ENCODE results near the gene ORAI3. TPM values are rescaled to one million over a fixed set of nuclear protein-coding genes. Genes with fewer than 3 reads are reported as not detected.

Gene ORAI3
- total RNA-seq, 1 experiment from 2014 or later, result 7.0 TPM

GRCh38 chr16:30995927-30996323 lies 47.1 kb downstream of the ORAI3 start:
- H3K27me3 ChIP-seq, result no peaks in the 10 kb centered on the region
- H3K36me3 ChIP-seq, result no peaks in the 10 kb centered on the region
- H3K4me1 ChIP-seq, result peaks cover 18% of the 10 kb centered on the region
- no peaks in the 10 kb centered on the region for H3K9me3 ChIP-seq (replicated peaks)
- no peak for DNase-seq
- no peak overlapping the region for H3K27ac ChIP-seq
- no peak overlapping the region for H3K4me3 ChIP-seq

- Histone ChIP-seq H3K27me3 (no peaks in the 10 kb centered on the region), H3K4me1 (peaks cover 18% of the 10 kb centered on the region), H3K27ac (no peak overlapping the region), H3K4me3 (no peak overlapping the region), H3K9me3 (replicated peaks) (no peaks in the 10 kb centered on the region), H3K36me3 (no peaks in the 10 kb centered on the region)
- no peak for DNase-seq
Measured at GRCh38 chr16:30996324-30996984, 47.6 kb downstream of the ORAI3 start.

- no peak for DNase-seq
- H3K4me3 ChIP-seq, result no peak overlapping the region
- no peaks in the 10 kb centered on the region for H3K9me3 ChIP-seq (replicated peaks)
- H3K27ac ChIP-seq, result peak overlapping the region; percentile 69
- H3K36me3 ChIP-seq, result no peaks in the 10 kb centered on the region
- peaks cover 21% of the 10 kb centered on the region for H3K4me1 ChIP-seq
- no peaks in the 10 kb centered on the region for H3K27me3 ChIP-seq
Measured at GRCh38 chr16:30996985-30997724, 48.3 kb downstream of the ORAI3 start.

DNA sequence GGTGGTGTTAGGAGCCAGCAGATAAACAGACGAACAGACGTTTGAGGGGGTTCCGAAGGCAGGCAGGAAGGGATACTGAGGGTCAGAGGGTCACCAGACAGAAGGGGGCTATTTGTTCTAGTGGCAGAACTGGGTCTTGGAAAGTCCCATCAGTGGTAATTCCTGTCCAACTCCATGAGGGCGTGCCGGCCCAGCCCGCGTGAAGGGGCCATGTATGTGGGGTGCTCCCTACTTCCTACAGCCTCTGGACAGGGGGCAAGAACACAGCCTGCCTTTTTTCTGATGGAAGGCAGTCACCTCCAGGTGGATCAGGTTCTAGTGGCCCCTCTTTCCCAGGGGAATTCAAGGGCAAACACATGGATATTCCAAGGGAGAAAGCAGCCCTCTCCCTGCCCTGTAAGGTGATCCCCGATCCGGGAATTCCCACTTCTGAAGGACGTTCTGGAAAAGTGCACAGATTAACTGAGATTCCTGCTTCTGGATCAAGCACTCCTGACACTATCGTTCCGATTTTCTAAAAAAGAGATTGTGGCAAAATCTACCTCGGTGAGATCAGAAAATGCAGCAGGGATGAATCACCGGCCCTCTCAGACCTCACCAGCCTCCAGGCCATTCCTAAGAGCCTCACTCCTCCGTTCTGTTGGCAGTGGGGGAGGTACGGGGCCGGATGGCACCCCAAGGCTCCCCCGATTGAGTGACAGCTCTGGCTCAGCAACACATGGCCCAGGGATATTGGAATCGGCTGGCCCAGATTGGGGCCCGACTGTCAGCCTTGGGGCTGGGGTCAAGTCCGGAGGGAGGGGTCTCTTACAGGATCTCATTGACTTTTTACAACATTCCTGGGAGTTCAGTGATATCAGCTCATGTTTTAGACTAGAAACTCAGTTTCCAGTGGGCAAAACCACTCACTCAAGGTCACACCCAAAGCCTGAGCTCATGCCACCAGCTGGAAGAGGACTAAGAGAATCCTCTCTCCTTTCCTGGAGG lies 49.1 kb downstream of the ORAI3 start:
- peak overlapping the region; percentile 69 for H3K27ac ChIP-seq
- no peaks in the 10 kb centered on the region for H3K27me3 ChIP-seq
- peaks cover 27% of the 10 kb centered on the region for H3K4me1 ChIP-seq
- H3K4me3 ChIP-seq, result peak overlapping the region; percentile 7
- no peaks in the 10 kb centered on the region for H3K36me3 ChIP-seq
- DNase-seq, result peak; percentile 70 to 72
- no peaks in the 10 kb centered on the region for H3K9me3 ChIP-seq (replicated peaks)

DNA sequence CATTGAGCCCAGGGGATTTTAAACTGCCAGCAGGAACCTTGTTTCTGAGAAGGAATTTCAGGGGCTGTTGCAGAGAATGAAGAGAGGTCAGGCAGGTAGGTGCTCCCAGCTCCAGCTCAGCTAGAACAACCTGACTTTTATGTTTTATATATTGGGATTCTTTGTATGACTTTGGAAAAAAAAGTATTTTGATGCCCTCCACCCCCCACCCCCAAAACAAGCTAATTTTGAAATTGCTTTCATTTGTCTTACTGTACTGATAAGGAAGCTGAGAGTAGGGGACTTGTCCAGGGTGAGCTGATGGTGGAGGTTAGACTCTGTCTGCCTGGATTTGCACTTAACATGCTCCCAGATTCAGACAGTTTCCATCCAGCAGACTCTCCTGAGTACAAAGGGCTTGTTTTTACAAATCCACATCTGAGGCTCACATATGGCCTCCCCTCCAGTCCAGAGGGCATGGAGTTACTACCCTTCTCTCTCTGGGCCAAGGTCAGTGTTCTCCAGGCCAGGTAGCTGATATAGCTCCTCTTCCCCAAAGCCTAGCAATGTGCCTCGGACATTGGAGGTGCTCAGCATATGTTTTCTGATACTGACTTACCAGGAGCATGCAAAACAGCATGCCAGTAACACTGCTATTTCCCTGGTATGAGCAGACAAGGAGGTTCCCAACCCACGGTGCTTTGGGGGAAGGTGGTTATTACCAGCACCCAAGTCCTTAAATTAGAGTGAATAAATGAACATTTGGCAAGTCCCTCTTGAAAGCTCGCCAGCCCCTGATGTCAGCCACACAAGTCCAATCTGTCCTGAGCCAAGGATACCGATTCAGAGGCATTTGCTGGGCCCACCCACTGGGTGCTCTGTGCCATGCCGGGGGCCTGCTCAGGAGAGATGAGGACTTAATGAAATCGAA lies 50.2 kb downstream of the ORAI3 start:
- Histone ChIP-seq H3K27ac (peak overlapping the region; percentile 69), H3K4me1 (peaks cover 27% of the 10 kb centered on the region), H3K36me3 (no peaks in the 10 kb centered on the region), H3K4me3 (no peak overlapping the region), H3K9me3 (replicated peaks) (no peaks in the 10 kb centered on the region), H3K27me3 (no peaks in the 10 kb centered on the region)
- no peak for DNase-seq

DNA sequence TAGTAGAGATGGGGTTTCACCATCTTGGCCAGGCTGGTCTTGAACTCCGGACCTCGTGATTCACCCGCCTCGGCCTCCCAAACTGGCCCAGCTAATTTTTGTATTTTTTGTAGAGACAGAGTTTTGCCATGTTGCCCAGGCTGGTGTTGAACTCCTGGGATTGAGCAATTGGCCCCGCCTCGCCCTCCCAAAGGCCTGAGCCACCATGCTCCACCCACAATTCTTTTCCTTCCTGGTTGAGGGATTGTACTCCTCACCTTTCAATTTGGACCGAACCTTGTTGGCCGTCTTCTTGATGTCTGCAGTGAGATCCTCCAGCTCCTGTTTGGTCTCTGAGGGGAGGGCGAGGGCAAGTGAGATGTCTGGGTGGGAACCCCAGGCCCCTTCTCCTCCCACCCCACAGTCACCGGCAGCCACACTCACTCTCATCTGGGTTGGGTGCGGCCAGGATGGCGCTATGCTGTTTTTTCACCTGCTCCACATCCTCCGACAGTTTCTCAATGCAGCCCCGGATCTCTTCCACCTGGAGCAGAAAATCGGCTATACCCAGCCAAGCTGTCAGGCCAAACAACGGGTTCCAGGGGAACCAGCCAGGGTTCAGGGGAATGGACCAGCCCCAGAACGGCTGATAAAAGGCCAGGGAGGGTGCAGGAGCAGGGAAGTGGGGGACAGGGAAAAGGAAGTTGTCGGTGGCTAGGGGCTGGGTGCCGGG lies 52.0 kb downstream of the ORAI3 start:
- no peaks in the 10 kb centered on the region for H3K9me3 ChIP-seq (replicated peaks)
- no peaks in the 10 kb centered on the region for H3K27me3 ChIP-seq
- no peak overlapping the region for H3K27ac ChIP-seq
- H3K36me3 ChIP-seq, result no peaks in the 10 kb centered on the region
- no peak overlapping the region for H3K4me3 ChIP-seq
- no peak for DNase-seq
- H3K4me1 ChIP-seq, result peaks cover 27% of the 10 kb centered on the region

DNA sequence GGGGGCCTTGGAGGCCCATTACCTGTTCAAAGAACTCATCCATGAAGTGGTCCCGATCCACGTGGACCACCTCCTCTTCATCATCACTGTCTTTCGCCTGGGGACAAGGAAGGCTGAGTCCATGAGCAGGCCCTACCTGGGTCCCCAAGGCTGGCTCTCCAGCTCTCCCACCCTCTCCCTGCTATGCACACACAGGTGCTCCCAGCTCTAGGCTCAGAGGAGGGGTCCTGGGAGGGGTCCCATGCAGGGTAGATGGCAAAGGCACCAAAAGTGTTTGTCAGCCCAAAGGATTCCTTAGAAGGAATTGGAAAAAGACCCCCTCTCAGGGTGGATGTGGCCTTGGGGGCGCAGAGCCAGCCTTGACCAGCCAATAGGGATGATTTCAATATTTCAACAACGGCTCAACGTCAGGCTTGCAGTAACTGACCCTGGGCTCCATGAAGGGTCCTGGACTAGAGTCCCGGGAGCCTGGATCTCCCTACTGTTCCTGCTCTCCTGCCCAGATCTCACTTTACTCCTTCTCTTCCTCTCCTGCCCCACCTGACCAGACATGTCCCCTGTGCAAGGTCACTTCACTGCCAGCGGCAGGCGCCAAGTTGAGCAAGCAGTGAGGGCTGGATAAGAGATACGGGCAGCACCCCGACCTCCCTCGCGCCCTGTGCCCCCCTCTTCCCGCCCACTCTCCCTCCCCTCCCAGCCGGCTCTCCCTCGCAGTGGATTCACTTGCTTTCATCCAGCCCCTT lies 52.8 kb downstream of the ORAI3 start:
- H3K4me3 ChIP-seq, result no peak overlapping the region
- H3K4me1 ChIP-seq, result peaks cover 27% of the 10 kb centered on the region
- H3K27me3 ChIP-seq, result no peaks in the 10 kb centered on the region
- H3K36me3 ChIP-seq, result no peaks in the 10 kb centered on the region
- DNase-seq, result no peak
- no peaks in the 10 kb centered on the region for H3K9me3 ChIP-seq (replicated peaks)
- no peak overlapping the region for H3K27ac ChIP-seq

GRCh38 chr16:31002250-31002700 lies 53.4 kb downstream of the ORAI3 start:
- H3K27me3 ChIP-seq, result no peaks in the 10 kb centered on the region
- DNase-seq, result peak in 1 of 2 experiments; percentile 50
- H3K4me3 ChIP-seq, result no peak overlapping the region
- H3K36me3 ChIP-seq, result no peaks in the 10 kb centered on the region
- no peaks in the 10 kb centered on the region for H3K9me3 ChIP-seq (replicated peaks)
- H3K4me1 ChIP-seq, result peaks cover 27% of the 10 kb centered on the region
- no peak overlapping the region for H3K27ac ChIP-seq

GRCh38 chr16:31002862-31003341 lies 54.0 kb downstream of the ORAI3 start:
- H3K4me1 ChIP-seq, result peaks cover 21% of the 10 kb centered on the region
- no peaks in the 10 kb centered on the region for H3K9me3 ChIP-seq (replicated peaks)
- DNase-seq, result no peak
- no peak overlapping the region for H3K27ac ChIP-seq
- no peaks in the 10 kb centered on the region for H3K27me3 ChIP-seq
- H3K4me3 ChIP-seq, result no peak overlapping the region
- H3K36me3 ChIP-seq, result no peaks in the 10 kb centered on the region

GRCh38 chr16:31003744-31004143 lies 54.9 kb downstream of the ORAI3 start:
- Histone ChIP-seq H3K4me1 (peaks cover 13% of the 10 kb centered on the region), H3K9me3 (replicated peaks) (no peaks in the 10 kb centered on the region), H3K36me3 (no peaks in the 10 kb centered on the region), H3K27ac (no peak overlapping the region), H3K4me3 (no peak overlapping the region), H3K27me3 (no peaks in the 10 kb centered on the region)
- no peak for DNase-seq

Data from SJCRH30 (cell line).